GM21737 (cell line): ENCODE data around the gene RASSF1.
A peak's percentile ranks its signal among the peaks of the same experiment; 100 is the strongest.

Experiments
- ATAC-seq: cut with Tn5 transposase; IDR thresholded peaks from one replicate; pipeline ENCODE4 v1.9.1; 2021; ENCODE audit warnings: mild to moderate bottlenecking, moderate library complexity; ENCODE audit not compliant: unreplicated experiment

RASSF1 gene

DNA sequence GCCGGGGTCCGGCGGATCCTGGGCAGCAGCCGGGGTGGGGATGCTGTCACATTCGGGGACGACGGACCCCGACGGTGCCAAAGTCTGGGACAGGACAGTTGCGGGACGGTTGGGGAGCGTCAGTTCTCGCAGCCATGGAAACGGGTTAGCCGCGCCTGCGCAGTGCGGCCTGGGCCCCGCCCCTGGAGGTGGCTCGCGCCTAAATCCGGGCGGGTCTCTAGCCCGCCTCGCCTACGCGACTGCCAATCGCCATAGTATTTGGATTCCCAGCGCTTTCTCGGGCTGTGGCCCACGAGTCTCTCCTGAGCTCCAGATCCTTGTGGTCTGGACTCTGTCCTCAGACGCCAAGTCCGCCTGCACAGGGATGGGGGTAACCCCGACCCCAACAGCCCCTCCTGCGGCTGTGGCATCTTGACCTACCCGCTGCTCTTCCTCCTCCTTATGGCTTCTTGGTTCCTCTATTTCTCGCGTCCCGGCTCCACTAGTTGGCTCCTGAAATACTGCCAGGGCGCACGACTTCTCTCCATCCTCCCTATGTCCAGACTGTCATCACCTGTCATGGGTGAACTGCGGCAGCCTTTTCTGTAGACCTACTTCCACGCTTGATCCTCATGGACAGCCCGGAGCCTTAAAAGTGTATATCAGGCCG lies 5.1 kb upstream of the RASSF1 start, which contains the start of gene ZMYND10:
Gene ZMYND10, minus strand, starts transcription at position 147 of the 649 bp plus-strand sequence. CDS start 153 bp downstream, outside the sequence.
- no peak for ATAC-seq

DNA sequence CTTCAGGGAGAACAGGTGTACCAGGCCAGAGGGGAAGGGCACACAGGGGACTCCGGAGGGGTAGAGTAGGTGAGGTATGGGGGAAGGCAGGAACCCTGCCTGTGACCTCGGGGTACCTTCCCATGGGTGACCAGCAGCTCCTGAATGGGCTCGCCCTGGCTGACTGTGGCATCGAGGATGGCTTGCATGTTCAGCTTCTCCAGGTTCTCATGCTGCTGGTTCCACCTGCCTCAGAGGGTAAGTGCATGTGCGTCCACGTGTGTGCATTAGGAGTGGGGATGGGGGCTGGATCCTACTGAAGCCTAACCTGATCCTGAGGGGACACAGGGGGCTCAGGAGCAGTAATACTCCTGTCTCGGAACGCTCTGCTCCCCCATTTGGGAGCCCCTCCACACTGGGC lies 4.4 kb upstream of the RASSF1 start:
- ATAC-seq, result no peak

DNA sequence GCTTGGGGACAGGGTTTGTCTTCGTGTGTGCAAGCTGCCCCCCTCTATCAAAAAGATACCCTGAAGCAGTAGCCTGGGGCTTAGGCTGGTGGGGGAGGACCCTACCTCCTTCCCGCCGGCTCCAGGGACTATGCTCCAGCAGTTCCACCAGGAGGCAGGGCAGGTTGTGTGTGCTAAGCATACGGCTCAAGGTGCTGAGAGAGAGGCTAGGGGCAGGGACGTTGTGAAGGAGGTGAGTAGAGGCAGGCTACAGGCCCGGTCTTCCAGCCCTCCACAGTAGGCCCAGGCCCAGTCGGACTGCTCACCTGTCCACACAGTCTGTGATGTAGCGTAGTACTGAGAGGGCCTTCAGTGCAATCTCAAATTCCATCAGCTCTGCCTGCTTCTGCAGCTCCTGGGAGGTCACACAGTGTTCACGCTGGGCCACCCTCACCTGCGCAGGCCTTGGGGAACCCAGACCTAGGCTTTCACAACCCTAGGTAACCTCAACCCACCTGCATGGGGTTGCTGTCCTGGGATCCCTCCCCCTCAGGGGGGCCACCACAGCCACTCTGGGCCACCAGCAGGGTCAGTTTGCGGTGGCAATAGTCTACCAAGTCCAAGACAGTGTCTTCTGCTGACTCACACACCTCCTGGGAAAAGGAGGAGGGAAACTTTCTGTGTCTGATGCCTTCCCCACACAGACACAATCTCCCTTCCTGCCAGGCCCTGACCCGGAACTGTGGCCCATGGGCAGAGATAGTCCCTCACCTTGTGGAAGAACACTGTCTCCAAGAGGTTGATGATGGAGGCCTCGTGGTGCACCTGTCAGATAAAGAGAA lies 2.4 kb upstream of the RASSF1 start:
- ATAC-seq, result no peak

DNA sequence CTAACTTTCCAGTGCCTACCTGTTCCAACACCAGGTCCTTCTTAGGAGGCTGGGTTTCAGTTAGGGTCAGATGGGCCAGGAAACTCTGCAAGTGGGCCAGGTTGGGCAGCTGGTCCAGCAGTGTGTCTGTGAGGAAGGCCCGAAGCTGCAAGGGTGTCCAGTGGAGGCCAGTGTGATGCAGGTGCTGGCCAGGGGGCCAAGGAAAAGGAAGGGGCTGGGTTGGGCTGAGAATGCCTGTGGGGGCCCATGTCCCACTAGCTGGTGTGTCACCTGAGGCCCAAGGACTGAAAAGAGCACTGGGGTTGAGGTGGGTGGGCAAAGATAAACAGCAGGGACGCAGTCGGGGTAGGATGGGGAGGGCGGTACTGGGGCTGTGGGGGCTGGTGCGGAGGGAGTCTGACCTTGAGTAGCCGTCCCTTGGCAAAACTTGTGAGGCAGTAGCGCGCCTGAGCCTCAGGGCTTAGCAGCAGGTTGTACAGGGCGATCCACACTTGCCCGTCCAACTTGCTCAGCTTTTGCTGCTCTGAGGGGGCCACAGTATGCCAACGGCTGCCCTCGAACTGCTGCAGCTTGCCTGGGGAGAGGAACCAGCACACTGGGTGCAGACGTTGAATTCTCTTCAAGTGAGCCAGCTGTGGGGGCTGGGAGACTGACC lies 1.5 kb upstream of the RASSF1 start:
- ATAC-seq, result no peak

DNA sequence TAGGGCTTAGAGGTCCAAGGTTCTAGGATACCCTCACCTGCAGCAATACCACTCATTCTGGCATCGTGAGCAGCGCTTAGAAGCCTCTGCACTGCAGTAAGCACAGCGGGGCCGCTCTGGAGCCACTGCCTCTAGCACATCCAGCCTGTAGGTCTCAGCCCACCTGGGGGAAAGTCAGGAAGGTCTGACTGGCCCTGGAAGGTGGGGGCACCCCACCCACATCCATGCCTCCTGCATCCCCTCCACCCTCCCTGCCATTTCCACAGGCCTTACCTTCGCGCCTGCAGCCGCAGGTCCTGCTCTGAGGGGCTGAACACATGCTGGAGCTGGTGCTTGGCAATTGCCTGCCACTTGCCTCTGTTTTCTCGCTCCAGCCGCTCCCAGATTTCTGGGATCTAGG lies 901 bp upstream of the RASSF1 start:
- ATAC-seq, result no peak

DNA sequence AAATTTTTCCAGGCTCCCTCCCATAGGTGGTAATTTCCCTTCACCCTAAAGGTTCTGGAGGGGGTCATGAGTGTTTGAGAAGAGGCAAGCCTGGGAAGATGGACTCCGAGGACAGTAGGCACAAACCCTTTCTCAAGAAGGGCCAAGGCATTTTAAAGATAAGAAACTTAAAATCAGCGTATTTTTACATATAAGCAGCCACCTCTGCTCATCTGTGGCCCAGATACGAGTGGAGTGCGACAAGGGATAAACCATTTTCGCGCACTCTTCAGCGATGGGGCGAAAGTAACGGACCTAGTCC lies 539 bp downstream of the RASSF1 start:
- no peak for ATAC-seq

DNA sequence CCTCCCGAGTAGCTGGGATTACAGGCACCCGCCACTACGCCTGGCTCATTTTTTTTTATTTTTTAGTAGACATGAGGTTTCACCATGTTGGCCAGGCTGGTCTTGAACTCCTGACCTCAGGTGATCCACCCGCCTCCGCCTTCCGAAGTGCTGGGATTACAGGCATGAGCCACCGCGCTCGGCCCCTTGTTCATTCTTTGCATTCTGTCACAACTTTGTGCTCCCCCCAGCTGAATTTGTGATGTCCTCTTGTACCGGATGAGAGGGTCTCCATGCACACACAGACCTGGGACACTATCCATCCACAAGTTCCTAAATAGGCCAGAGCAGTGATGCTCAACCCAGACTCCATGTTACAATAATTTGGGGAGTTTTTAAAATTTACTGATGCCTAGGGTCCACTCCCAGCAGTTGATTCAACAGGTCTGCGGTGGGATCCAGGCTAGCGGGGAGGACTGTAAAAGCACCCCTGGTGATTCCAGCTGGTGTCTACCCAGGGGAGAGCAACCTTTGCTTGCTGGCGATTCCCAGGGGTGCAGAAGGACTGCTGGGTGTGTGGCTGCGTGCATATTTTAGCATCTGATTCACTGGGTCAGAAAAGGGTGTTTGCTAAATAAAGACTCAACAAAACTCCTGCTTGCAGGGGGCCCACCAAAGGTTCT lies 1.0 kb downstream of the RASSF1 start:
- no peak for ATAC-seq

DNA sequence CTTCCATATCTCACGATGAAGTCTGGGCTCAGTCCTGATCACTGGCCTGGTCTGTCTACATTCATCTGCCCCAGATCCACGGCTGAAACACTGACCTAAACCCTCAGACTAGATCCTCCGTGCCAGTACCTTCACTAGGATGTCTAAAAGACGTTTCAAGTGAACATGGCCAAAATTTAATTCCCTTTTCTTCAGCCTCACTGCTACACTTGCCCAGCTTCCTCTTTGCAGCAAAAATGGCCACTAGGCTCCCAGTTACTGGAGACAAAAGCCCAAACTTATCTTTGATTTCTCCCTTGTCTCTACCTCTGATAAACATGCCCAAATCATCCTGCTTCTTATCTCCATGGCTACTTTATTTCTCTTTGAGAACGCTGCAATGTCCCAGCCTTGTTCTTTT lies 1.7 kb downstream of the RASSF1 start:
- ATAC-seq, result no peak

DNA sequence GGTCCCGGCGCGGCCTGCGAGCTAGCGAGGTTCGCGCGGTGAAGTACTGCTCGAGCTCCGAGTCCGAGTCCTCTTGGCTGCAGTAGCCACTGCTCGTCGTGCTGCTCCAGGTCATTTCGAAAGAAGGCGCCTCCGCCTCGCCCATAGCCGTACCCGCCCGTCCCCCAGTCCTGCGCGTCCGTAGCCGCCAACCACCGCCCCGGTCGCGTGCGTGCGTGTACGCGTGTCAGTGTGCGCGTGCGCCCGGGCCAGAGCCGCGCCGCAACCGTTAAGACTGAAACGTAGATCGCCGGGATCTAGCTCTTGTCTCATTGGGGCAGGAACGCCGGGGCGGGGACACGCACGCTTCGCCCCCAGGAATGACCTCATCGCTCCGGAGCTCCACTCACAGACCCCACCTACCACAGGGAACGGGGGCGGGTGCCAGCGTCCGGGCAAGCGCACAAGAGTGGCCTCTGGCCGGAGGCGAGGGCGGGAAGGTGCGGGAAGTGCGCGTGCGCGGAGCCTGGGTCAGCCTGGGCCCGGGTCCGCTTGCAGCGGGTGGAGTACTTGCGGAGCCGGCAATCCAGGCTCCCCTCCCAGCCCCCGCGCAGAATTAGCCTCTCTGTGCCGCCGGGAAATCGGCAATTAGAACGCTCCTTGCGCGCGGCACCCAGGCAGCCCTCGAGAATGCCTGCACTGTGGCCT lies 3.3 kb downstream of the RASSF1 start:
- ATAC-seq, result peak; percentile 66

DNA sequence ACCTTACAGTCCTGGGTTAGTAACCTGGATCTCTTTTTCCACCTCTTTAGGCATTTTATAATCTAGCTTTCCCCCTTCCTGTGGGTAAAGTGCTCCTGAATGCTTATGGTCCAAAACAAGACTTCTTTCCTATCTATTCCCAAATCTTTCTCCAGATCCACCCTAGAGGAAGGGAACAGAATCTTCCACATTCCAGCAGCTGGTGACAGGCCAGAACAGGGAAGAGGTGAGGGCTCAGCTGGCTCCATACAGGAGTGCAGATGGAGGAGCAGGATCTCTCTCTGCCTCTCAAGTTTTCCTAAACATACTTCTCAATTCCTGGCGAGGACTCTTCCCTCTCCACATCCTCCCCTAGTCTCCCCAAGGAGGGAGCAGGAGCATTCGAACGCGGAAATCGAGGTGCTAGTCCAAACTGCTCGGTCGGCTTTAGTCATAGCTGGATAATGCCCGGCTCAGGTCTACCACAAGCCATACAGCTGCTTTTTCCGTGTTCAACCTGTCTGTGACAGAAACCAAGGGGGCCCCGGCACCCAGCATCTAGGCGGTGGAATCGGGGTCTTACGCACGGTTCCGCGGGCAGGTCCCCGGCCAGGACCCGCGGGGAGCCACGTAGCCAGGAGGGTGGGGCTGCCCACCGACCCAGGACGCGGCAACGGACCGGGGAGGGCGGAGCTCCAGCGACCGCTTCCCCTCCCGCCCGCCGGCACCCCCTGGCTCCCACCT lies 4.0 kb downstream of the RASSF1 start:
- peak; percentile 29 for ATAC-seq

DNA sequence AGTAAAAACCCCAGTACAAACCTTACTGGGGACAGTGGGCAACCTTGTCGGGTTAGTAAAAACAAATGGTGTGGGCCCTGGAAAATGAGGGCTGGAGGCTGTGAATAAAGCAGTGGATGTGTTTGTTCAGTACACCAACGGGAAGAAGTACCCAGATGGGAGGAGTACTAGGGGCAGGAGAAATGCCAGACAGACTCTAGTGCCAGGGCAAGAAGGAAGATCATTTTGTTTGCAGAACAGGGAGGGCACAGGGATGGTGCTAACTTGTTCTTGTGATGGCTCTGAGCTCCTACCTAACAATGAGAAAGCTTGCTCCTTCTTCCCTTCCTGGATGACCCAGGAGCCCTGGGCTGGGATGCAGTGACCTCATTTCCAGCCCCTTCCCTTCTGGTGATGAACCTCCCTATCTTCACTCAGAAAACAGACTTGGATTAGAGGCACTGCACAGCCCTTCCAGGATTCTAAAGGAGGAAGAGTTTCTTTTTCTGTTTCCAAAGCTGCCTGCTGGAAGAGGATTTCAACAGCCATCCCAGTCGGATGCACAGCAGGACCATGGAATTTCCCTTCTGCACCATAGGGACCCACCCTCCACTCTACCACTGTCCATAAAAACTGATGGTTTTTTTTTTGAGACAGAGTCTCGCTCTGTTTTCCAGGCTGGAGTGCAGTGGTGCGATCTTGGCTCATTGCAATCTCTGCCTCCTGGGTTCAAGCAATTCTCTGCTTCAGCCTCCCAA lies 6.1 kb downstream of the RASSF1 start:
- no peak for ATAC-seq

DNA sequence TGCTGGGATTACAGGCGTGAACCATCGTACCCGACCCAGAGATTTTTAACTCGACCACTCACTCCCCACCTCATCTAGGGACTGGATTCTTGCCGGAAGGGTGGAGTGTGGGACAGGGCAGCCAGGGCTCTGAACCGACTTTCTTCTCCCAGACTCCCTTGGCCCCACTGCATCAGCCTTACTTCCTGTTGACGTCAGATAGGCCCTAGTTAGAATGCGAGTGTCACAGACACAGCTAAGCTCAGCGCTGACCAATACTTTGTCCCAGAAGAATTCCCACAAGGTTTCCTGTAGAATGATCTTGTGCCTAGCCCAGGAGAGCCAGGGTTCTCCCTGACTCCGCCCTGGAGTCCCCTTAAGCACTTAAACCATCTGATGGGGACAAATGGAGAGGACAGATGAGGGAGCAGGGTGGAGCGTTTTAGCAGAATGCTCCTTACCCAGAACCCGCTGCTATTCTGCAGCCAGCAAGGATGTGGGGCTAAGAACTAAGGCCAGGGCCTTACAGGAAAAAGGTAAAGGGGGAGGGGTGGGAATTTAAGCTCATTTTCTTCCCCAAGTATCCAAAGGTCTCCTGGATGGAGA lies 6.8 kb downstream of the RASSF1 start:
- ATAC-seq, result no peak

DNA sequence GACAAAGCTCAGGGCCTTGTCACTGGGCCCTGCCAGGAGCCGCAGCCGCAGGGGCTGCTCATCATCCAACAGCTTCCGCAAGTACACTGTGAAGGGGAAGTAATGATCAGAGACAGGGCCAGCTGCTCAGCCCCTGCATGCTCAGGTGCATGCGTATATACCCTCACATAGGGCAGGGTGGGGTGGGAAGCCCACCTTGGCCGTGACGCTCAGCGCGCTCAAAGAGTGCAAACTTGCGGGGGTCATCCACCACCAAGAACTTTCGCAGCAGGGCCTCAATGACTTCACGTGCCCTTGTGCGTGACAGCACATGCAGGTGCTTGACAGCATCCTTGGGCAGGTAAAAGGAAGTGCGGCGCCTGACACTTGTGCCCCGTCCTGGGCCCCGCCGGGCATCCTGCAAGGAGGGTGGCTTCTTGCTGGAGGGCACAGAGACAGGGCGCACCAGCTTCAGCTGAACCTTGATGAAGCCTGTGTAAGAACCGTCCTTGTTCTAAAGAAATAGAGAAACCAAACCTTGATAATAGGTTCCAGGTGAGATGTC lies 9.2 kb downstream of the RASSF1 start:
- no peak for ATAC-seq

DNA sequence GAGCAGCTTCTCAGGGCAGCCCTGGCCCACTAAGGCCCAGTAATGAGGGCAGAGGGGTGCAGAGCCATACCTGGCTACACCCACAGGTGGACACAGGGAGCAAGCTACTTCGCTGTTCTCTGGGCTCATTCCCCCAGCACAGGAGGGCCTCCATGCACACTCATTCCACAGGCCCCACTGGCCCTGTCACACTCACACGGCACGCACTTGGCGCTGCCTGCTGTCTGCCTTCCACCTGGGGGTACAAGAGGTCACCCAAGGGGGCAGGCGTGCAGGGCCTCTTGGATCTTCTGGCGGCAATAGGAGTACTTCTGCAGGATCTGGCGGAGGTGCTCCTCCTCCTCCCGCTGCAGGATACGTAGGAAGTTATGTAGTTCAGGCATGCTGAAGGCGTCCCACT lies 10.3 kb downstream of the RASSF1 start:
- no peak for ATAC-seq

DNA sequence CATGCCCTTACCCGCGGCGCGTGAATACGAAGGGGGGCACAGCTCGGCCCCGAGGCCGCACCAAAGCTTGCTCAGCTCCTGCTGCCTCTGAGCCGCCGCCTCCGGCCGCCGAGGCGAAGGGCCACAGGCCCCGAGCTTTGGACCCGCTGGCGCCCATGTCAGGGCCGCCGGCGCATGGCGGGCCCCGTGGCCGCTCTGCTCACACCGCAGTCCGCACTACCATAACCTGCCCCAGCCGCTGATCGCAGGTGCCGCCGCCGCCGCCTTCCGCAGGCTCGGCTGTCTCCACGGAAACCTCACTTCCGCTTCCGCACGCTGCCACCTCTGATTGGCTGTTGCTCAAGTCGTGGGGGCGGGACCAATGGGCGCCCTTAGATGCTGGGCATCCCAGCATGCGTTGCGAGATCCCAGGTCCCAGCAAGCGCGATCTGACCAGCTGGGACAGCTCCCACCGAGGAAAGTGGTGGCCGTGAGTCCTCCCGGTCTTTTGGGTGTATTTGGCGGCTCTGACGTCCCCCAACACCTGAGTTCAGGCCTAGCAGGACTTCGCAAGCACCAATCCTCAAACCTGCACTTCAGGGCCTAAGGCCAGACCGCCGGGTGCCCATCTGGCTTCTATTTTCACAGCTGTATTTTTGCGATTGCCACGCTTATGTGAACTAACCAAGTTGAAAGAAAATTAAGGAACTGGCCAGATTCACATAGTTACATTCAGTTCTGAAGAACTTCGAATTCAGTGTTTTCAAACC lies 12.5 kb downstream of the RASSF1 start, which contains the start of gene TUSC2:
Gene TUSC2, minus strand, starts transcription at position 281 of the 749 bp plus-strand sequence. Its CDS starts 124 bp downstream, at position 157.
- ATAC-seq, result peak; percentile 75

DNA sequence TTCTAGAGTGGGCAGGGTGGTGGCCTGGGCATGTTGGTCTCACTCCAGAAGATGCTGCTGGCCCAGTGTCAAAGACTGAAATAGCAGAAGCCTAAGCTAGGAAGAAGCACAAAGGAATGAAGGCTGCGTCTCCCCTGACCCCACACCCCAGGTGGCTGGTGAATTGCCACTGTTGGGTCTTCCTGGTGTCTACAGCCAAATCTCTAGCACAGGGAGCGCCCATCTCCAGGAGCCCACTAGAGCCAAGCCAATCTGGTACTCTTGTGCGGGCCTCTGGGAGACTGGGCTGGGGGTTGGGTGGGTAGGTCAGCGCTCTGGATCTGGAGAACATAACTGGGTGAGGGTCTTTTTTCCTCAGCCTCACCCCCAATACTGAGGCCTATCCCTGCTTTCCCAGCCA lies 13.5 kb downstream of the RASSF1 start:
- ATAC-seq, result no peak

DNA sequence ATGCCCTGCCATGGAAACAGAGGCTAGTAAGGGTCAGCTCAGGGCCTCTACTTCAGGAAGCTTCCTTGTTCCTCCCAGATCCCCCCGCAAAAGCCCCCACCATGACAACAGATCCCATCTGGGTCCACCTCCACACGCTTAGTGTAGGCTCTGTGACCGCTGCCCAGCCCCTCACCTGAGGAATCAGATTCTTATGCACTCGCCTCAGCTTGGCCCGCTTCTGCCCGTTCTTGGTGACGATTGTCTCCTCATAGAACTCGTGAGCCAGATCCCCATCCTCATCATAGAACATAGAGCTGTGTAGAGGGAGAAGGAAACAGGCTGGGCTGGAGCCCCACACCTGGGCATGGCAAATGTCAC lies 14.5 kb downstream of the RASSF1 start:
- ATAC-seq, result no peak

DNA sequence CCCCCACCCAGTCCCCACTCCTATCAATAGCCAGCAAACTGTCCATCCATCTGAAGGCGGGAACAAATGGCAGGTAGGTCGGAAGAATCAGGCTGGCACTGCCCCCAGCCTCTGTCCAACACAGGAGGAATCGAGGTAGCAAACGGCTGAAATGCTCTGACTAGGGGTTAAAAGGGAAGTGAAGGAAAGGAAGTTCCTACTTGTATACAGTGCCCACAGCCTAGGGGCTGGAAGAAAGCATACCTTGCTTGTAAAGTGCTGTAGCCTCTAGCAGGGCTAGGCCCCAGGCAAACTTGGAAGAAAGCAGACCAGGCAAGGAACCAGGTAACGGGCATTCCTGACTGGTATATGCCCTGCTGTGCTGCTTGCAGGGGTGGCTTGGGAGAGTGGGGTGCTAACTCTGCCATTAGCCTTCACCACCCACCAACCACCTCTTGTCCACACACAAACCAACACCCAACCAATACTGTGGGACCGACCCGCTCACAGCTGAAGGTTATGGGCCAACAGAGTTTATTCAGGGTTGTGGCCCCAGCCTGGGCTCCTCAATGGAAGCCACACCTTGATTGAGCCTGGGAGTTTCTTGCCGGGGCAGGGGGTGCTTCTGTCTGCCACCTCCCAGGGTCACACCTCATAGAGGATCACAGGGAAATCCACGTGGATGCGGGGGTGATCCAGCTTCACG lies 15.0 kb downstream of the RASSF1 start:
- ATAC-seq, result no peak
